HCT116 (cell line): ENCODE measurements around the gene SH3RF2. TPM values are rescaled to one million over a fixed set of nuclear protein-coding genes. Genes with fewer than 3 reads are reported as not detected.

ENCODE experiments used
- ATAC-seq: fragments of 200-7000 bp; cut with Tn5 transposase; 2 replicates; pipeline ENCODE4 v1.9.1; 2020; ENCODE audit warnings: mild to moderate bottlenecking, moderate library complexity
- BruUV-seq: library from RNA; stranded (reverse); fragments of 400-500 nt; replicated peaks from 2 replicates; lab custom pipeline; 2021; lab: Mats Ljungman, UMichigan
- CTCF ChIA-PET: fragments of 300-600 bp; sonication (Branson Sonifier 250); formaldehyde crosslinking; loops from one replicate; lab custom pipeline; 2021; ENCODE audit warnings: antibody characterized with exemption; lab: Charles Lee
- POLR2A ChIA-PET: fragments of 300-600, 350-600 bp; sonication (Branson Sonifier 250); formaldehyde crosslinking; loops from one replicate; lab custom pipeline; 2021; ENCODE audit warnings: antibody characterized with exemption; lab: Charles Lee
- RAD21 ChIA-PET, 2 experiments: fragments of 300-600 bp; sonication (Branson Sonifier 250); formaldehyde crosslinking; loops; one replicate each; lab custom pipeline; 2023; ENCODE audit warnings: low total read pairs in 2 of 2; ENCODE audit not compliant: uncharacterized antibody in 2 of 2, unreplicated experiment in 2 of 2, low non-redundant PET in 1 of 2; lab: Charles Lee
- DNase-seq: peaks from one replicate; pipeline ENCODE4 v3.0.0-alpha.2; 2010; ENCODE audit warnings: low read depth, low spot score
- H2AFZ ChIP-seq: fragments of 200-600 bp; shearing (Covaris generic), sonication (generic); 2 replicates; pipeline ENCODE4 v1.6.1; 2017; ENCODE audit warnings: low read depth, mixed run types, mixed read lengths, antibody characterized with exemption, low read length; ENCODE audit not compliant: poor library complexity, severe bottlenecking
- H3K27ac ChIP-seq: 2 replicates; pipeline ENCODE4 v1.5.1; 2012; ENCODE audit warnings: low read depth, low read length
- H3K27me3 ChIP-seq: fragments of 200-600 bp; sonication (generic); 2 replicates; pipeline ENCODE4 v1.6.1; 2016; ENCODE audit warnings: mixed run types, low read length, mixed read lengths; ENCODE audit not compliant: insufficient read depth
- H3K36me3 ChIP-seq, 2 experiments: fragments of 200-500 bp in 1 of 2; fragments of 200-600 bp in 1 of 2; sonication (Bioruptor generic) in 1 of 2; sonication (generic) in 1 of 2; 2 replicates each; pipeline versions ENCODE4 v1.5.1 to v1.6.1; 2014 to 2016; ENCODE audit warnings: low read length in 2 of 2, inconsistent platforms in 1 of 2, mixed read lengths in 1 of 2, mixed run types in 1 of 2; ENCODE audit not compliant: insufficient read depth in 2 of 2, control insufficient read depth in 1 of 2
- H3K4me1 ChIP-seq, 2 experiments: fragments of 200-600 bp in 1 of 2; sonication (generic) in 1 of 2; 2 replicates each; pipeline versions ENCODE4 v1.5.1 to v1.6.1; 2012 to 2017; ENCODE audit warnings: low read length in 2 of 2, inconsistent platforms in 1 of 2, mild to moderate bottlenecking in 1 of 2, mixed read lengths in 1 of 2, mixed run types in 1 of 2, moderate library complexity in 1 of 2; ENCODE audit not compliant: insufficient read depth in 2 of 2, control insufficient read depth in 1 of 2
- H3K4me2 ChIP-seq: fragments of 200-600 bp; sonication (generic); 2 replicates; pipeline ENCODE4 v1.6.1; 2017; ENCODE audit warnings: mixed run types, low read length, mixed read lengths
- H3K4me3 ChIP-seq, 2 experiments: fragments of 200-600 bp in 1 of 2; sonication (generic) in 1 of 2; replicated peaks in 1 of 2; 2 replicates each; pipeline ENCODE4 v1.5.1; 2011 to 2016; ENCODE audit warnings: low read length in 2 of 2, control low read depth in 1 of 2, low read depth in 1 of 2, mild to moderate bottlenecking in 1 of 2, mixed read lengths in 1 of 2, mixed run types in 1 of 2
- H3K79me2 ChIP-seq: fragments of 200-600 bp; sonication (generic); 2 replicates; pipeline ENCODE4 v1.6.1; 2017; ENCODE audit warnings: mild to moderate bottlenecking, mixed run types, low read length, moderate library complexity, mixed read lengths; ENCODE audit not compliant: insufficient read depth
- H3K9ac ChIP-seq: fragments of 200-600 bp; sonication (generic); 2 replicates; pipeline ENCODE4 v1.6.1; 2016; ENCODE audit warnings: low read length, mixed read lengths
- H3K9me2 ChIP-seq: fragments of 200-600 bp; sonication (generic), shearing (Covaris generic); 2 replicates; pipeline ENCODE4 v1.6.1; 2017; ENCODE audit warnings: mixed run types, mild to moderate bottlenecking, moderate library complexity; ENCODE audit not compliant: insufficient read depth
- H3K9me3 ChIP-seq, 2 experiments: fragments of 200-500 bp in 1 of 2; fragments of 200-600 bp in 1 of 2; sonication (Bioruptor generic) in 1 of 2; sonication (generic) in 1 of 2; 2 replicates each; pipeline ENCODE4 v1.6.1; 2014 to 2017; ENCODE audit warnings: low read length in 2 of 2, mixed read lengths in 2 of 2, inconsistent platforms in 1 of 2, low read depth in 1 of 2, mild to moderate bottlenecking in 1 of 2, mixed run types in 1 of 2, moderate library complexity in 1 of 2; ENCODE audit not compliant: control insufficient read depth in 1 of 2, insufficient read depth in 1 of 2
- H4K20me1 ChIP-seq: fragments of 200-600 bp; sonication (generic), shearing (Covaris generic); 2 replicates; pipeline ENCODE4 v1.6.1; 2017; ENCODE audit warnings: mixed run types, mild to moderate bottlenecking, moderate library complexity; ENCODE audit not compliant: insufficient read depth
- CEBPB ChIP-seq: IDR thresholded peaks from 2 replicates; pipeline ENCODE4 v1.6.1; 2012; ENCODE audit warnings: low read depth
- EZH2 ChIP-seq: fragments of 200-600 bp; sonication (generic); IDR thresholded peaks from 2 replicates; pipeline ENCODE4 v1.6.1; 2017; ENCODE audit warnings: antibody characterized with exemption, mixed run types
- YY1 ChIP-seq: IDR thresholded peaks from 2 replicates; pipeline ENCODE4 v1.6.1; 2011; ENCODE audit warnings: low read length, low read depth, moderate library complexity, mild to moderate bottlenecking; ENCODE audit not compliant: insufficient replicate concordance; ENCODE audit errors: extremely low read depth
- intact Hi-C: fragments of 100-400 bp; cut with micrococcal nuclease; formaldehyde crosslinking; loops from 2 replicates; pipeline ENCODE4 v1.10.0; 2022
- total RNA-seq: library from RNA; stranded (reverse); gene quantifications from one replicate; pipeline ENCODE4 v1.2.1, GENCODE V29; 2021; ENCODE audit not compliant: unreplicated experiment
- TF ChIP-seq, protein P1 (sequence below): IDR thresholded peaks from 2 replicates; pipeline ENCODE4 v1.6.1; 2011; ENCODE audit warnings: mild to moderate bottlenecking, low read length, moderate library complexity; ENCODE audit not compliant: insufficient replicate concordance; ENCODE audit errors: extremely low read depth
- TF ChIP-seq, protein P2 (sequence below): IDR thresholded peaks from 2 replicates; pipeline ENCODE4 v1.6.1; 2012

The SH3RF2 gene
- total RNA-seq, 1 experiment from 2014 or later: 14.3 TPM

DNA sequence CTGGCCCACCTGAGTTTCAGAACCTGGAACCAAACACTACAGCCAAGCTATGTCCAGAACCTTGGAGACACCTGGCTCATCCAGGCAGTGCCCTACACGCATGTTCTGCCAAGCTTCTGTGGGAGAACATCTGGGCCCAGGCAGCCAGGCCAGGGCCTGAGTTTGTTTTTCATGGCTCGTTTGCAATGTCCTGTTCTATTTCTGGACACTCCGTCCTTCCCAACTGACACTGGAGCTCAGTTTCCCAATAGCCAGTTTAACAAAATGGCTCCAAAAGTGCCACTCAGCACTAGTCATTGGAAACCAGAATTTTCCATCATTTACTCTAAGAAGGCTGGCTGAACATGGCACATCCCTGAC is 38.6 kb downstream of the SH3RF2 start:
- Histone ChIP-seq H3K9ac (no peak overlapping the region), H3K4me3 (no peak overlapping the region), H3K36me3 (no peaks in the 10 kb centered on the region), H3K9me2 (no peaks in the 10 kb centered on the region), H2AFZ (no peak overlapping the region)
- CTCF ChIA-PET: interaction anchor here (1.0 kb wide), 1 partner anchor 87 kb away, joined by 5 read pairs; no protein-coding TSS in a partner anchor
- intact Hi-C loops: no loop called here
- no TSS peak for BruUV-seq
- no peak for ATAC-seq
- no peak for TF ChIP-seq EZH2
- peak; percentile 49 for TF ChIP-seq YY1
- no peak for TF ChIP-seq CEBPB
- TF ChIP-seq, protein P1, sequence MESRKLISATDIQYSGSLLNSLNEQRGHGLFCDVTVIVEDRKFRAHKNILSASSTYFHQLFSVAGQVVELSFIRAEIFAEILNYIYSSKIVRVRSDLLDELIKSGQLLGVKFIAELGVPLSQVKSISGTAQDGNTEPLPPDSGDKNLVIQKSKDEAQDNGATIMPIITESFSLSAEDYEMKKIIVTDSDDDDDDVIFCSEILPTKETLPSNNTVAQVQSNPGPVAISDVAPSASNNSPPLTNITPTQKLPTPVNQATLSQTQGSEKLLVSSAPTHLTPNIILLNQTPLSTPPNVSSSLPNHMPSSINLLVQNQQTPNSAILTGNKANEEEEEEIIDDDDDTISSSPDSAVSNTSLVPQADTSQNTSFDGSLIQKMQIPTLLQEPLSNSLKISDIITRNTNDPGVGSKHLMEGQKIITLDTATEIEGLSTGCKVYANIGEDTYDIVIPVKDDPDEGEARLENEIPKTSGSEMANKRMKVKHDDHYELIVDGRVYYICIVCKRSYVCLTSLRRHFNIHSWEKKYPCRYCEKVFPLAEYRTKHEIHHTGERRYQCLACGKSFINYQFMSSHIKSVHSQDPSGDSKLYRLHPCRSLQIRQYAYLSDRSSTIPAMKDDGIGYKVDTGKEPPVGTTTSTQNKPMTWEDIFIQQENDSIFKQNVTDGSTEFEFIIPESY: no peak
- TF ChIP-seq, protein P2, sequence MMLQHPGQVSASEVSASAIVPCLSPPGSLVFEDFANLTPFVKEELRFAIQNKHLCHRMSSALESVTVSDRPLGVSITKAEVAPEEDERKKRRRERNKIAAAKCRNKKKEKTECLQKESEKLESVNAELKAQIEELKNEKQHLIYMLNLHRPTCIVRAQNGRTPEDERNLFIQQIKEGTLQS: no peak
- TF ChIP-seq, all 23 proteins: peak for 1
- Histone ChIP-seq H3K27me3 (no peaks in the 10 kb centered on the region), H3K4me2 (peak overlapping the region; percentile 57), H3K4me1 (peaks cover 54 to 75% of the 10 kb centered on the region in 2 experiments), H4K20me1 (no peaks in the 10 kb centered on the region; the same call in 1 of the 2 replicates), H3K79me2 (no peaks in the 10 kb centered on the region), H3K9me3 (no peaks in the 10 kb centered on the region), H3K27ac (peak overlapping the region; percentile 83)
- RAD21 ChIA-PET: no interaction called here
- POLR2A ChIA-PET: interaction anchor here (1.0 kb wide), 3 partner anchors 30 to 41 kb away, joined by 4 read pairs; no protein-coding TSS in a partner anchor
- no peak for DNase-seq
